Measurements from ENCODE around the gene CLCN6.

The CLCN6 gene

DNA sequence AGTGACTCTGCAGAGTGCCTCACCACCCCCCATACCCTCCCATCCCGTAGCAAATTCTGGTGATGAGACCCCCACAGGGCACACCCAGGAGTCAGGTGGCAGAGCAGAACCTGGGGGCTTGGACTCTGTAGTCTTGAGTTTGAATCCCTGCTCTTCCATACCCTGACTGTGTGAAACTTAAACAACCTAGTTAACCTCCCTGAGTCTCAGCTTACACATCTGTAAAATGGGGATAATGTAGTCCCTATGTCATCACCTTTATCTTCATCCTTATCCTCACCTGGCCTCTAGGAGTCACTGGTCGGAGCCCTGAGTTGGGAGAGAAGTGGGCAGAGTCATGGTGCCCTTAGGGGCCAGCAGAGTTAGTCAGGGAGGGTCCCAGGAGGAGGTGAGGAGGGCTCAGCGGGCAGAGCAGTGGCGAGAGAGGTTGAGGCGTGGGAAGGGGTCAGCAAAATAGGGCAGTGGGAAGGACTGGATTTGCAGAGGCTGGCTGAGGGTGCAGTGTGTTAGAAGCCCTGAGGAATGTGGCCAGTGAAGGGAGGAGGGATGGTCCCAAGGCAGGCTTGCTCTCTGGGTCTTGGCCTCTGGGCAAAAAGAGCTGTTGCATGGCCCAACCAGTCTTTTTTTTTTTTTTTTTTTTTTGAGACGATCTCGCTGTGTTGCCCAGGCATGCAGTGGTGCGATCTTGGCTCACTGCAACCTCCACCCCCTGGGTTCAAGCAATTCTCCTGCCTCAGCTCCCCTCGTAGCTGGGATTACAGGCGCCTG is 25.4 kb upstream of the CLCN6 start:
- no peak for DNase-seq

DNA sequence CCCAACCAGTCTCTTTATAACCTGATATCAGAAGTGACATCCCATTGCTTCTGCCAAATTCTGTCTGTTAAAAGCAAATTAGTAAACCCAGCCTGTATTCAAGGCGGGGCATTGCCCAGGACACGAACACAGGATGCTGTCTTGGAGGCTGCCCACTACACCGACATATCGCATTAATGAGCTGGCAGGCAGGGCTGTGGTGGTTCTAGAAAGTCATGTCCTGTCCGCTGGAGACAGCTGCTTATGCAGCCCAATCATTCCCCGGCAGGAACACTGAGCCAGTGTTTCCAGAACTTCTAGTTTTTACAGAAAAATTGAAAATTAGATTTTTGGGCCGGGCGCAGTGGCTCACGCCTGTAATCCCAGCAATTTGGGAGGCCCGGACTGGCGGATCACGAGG is 24.7 kb upstream of the CLCN6 start:
- DNase-seq = no peak

- DNase-seq = no peak
Measured at GRCh38 chr1:11782127-11782708, 23.8 kb upstream of the CLCN6 start.

DNA sequence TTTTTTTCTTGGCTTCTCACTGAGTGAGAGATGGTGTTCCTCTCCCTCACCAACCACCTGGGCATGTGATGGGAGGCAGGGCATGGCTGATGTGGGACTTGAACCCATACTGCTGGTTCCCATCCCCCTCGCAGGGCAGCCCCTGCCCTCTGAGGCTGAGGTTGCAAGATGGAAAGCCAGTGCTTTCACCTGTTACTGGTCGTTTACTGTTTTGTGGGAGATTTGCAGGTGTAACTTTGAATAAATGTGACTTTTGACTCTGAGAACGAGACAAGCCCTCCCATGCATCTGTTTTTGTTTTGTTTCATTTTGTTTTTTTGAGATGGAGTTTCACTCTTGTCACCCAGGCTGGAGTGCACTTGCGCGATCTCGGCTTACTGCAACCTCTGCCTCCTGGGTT is 22.4 kb upstream of the CLCN6 start:
- no peak for DNase-seq

DNA sequence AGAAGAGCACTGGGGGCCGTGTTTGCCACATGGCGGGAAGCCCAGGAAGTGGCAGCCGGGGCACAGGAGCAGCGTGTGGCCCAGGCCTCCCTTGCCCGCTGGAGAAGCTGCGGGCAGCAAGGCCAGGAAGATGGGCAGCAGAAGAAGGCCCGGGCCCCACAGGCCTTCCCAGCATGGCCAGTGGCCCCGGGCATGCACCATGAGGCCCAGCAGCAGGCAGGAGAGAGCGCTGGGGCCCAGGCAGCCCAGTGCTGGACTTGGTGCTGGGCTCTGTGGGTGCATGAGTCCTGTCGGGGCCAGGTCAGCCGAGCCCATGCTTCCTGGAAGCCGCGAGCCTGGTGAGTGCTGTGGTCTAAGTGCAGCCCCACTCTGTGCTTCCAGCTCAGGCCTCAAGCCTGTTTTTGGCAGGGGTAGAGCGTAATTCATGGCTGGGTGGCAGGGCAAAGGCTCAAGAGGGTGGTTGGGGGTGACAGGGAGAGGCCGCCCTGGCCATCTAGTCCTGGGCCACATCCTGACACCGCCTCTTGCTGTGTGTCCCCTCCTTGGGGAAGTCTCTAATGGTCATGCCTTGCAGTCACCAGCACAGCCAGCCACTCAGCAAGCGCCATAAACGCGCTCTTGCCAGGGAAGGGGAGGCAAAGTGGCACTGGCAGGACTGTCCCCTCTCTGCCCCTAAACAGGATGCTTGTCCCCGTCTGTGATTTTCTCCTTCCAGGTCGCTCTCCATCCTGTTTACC is 21.6 kb upstream of the CLCN6 start:
- no peak for DNase-seq

GRCh38 chr1:11784993-11785769 is 20.8 kb upstream of the CLCN6 start:
- peak; percentile 43 for DNase-seq

DNA sequence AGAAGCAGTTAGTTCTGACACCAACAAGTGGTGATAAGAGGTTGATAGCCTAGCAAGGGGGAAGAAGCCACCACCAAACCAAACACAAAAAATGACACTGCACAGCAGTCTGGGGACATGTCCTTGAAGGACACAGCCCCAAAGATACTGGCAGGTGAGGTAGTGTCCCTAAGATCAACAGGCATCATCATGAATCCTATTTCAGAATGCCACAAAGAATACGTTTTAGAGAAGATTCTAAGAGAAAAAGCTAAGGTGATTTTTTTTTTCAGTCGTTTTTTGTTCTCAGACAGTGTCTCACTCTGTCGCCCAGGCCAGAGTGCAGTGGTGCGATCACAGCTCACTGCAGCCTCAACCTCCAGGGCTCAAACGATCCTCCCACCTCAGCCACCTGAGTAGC is 19.8 kb upstream of the CLCN6 start:
- DNase-seq = no peak

DNA sequence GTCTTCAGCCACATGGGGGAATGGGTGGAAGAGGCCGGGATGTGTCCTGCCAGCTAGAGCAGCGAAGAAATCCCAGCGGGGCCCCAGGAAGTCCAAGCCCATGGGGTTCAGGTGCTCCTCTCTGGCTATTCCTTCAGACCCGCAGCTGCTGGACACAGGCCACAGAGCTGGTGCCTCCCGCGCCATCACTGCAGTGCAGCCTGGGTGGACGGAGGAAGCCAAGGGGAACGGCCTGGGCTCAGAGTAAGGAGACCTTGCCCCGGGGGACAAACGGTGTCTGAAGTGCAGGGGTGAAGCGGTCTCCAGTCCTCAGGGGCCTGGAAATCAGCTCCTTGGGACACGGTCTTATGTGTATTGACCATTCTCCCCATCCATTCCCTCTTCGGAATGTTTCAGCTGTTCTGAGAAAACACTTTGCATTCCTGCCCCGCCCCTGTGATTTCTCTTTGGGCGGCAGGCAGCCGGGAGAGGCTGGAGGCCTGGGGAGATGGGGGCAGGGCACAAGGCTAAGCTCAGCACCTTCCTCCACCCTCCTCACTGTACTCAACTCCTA is 18.7 kb upstream of the CLCN6 start:
- DNase-seq = no peak

DNA sequence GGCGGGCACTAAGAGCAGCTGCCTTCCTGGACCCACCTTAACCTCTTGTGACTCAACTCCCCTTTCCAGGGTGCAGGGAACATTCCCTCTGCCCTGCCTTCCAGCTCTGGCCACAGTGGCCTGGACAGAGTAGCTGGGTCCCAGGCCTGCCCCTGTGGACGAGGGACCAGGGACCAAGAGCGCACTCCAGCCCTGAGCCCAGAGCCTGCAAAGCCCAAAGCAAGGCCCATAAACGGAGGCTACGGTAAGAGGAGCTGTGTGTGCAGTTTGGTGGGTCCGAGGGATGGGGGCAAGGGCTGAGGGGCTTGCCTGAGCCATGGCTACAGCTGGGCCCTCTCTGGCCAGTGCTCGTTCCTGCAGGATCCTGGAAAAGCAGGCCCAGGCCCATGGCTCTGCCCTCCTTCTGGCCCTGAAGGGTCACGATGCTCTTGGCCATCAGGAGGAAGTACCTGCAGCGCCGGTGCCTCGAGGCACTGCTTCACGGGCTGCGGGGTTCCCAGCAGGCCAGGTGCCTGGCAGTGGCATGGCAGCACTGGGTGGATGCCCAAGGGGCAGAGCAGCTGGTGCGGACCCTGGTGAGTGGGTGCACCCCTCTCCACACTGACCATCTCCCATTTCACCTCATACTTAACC is 18.1 kb upstream of the CLCN6 start:
- no peak for DNase-seq

DNA sequence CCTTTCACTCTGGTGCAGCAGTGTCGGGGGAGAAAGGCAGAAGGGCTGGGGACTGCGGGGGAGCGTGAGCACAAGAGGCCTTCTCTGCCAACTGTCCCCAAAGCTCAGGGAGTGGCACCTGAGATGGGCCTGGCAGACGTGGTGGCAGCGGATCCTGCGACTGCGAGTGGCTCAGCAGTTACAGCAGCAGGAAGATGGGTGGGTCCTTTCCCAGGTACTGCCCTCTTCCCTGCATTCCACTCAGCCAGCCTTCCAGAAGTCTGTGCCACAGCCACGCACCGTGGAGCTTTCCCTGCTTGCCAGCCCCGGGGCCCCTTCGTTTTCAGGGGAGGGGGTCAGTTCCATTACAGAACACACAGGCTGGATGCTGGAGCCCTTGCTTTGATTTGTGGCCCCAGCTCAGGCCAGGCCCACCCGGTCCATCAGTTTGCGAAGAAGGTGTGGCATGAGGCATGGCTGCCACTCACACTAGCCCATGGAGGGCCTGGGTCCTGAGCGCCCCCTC is 17.4 kb upstream of the CLCN6 start:
- no peak for DNase-seq

GRCh38 chr1:11789126-11790067 is 16.6 kb upstream of the CLCN6 start:
- DNase-seq = no peak

- no peak for DNase-seq
Measured at GRCh38 chr1:11790101-11790879, 15.7 kb upstream of the CLCN6 start.

GRCh38 chr1:11790880-11791715 is 14.9 kb upstream of the CLCN6 start:
- peak; percentile 44 for DNase-seq

GRCh38 chr1:11792106-11792505 is 13.9 kb upstream of the CLCN6 start:
- no peak for DNase-seq

DNA sequence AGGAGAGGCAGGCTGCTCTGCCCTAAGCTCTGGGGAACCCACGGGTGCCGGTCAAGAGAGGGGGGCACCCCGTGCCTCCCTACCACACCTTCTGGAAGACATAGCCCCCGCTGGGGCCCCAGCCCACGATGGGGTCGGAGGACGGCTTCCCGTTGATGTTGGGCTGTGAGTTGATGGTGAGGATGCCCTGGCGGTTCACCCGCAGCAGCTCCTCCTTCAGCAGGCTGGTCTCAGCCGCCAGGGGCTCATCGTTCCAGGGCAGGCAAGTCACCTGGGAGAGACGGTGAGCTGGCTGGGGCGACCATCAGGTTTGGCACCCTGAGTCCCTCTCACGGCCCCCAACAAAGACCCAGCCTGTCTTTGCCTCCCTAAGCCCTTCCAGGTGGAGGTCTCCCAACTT is 12.2 kb upstream of the CLCN6 start:
- no peak for DNase-seq

GRCh38 chr1:11794446-11795237 is 11.3 kb upstream of the CLCN6 start:
- no peak for DNase-seq

GRCh38 chr1:11795238-11795890 is 10.6 kb upstream of the CLCN6 start:
- DNase-seq = no peak
